Bronchial smooth muscle cell (primary cell): ENCODE results near the gene CSDE1. TPM values are rescaled to one million over a fixed set of nuclear protein-coding genes. Genes with fewer than 3 reads are reported as not detected.

Experiments used
- total RNA-seq: library from RNA; depleted of rRNA; stranded (reverse); fragments of >200 nt; gene quantifications from 2 replicates; pipeline ENCODE4 v1.2.1, GENCODE V29; 2014

The CSDE1 gene
- 978 and 1,876 TPM in 2 replicates for total RNA-seq

DNA sequence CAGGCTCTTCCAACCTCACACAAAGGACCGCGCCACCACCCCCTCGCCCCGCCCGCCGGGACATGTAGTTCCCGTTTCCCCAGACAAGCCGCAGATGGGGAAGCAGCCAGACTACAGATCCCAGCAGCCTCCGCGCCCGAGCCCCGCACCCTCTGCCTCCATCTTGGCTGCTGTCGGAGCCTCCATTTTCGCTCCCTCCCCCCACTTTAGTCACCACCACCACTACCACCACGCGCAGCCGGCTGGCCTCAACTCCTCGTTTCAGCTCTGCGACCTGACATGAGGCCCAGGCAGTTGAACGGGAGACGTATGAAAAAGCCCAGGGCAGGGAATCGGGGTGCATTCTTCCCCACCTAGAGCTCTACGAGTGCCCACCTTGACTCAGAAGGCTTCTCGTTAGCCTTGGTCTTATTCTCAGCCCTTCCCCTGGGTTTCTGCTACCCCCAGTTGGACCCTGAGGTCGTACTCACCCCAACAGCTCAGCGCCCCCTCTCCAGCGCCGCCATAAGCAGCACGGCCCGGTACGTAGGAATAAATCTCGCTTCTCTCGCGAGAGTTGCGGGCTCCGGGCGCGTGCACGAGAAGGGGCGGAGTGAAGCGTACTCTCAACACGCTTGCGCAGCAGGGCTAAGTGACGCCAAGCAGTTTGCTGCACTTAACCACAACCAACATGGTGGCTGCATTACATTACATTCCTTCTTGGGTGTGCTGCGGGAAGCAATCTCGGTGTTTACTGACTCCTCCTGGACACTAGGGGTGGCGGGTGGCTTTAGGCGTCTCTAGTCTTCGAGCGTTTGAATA is at the start of gene CSDE1:
Gene CSDE1, minus strand, starts transcription at position 530 of the 801 bp plus-strand sequence. CDS start 18,094 bp downstream, outside the sequence.

DNA sequence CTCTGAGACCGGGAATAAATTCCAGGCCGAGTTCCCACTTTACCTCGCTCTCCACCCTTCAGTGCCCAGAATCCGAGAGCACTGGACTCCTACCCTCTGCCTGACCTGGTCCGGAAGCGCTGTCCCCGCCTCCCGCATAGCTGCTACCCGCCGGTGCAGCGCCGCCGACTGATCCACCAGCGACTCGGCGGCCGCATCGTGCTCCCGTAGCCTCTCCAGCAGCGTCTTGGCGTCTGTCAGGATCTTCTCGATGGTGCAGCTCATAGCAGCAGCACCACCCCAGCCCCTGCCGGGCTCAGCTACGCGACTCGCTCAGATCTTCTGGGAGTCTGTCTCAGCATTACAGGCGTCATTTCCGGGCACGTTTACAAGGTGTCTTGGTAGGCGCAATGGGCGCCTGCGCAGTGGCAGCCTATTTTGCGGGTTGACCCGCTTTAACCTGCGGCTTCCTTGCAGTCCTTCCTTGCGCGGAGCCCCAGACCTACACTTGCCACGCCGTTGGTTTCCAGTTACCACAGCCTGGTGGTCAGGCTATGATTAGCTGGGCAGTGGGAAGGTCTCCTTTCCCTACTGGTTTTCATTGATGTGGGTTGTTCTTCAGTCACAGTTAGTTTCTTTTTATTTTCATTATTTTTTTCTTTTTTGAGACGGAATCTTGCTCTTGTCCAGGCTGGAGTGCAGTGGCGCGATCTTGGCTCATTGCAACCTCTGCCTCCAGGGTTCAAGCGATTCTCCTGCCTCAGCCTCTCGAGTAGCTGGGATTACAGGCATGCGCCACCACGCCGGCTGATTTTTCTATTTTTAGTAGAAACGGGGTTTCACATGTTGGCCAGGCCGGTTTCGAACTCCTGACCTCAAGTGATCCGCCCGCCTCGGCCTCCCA is 22.8 kb upstream of the CSDE1 start, which contains the start of gene SIKE1:
Gene SIKE1, minus strand, starts transcription at position 342 of the 883 bp plus-strand sequence. Its CDS starts 78 bp downstream, at position 264.

DNA sequence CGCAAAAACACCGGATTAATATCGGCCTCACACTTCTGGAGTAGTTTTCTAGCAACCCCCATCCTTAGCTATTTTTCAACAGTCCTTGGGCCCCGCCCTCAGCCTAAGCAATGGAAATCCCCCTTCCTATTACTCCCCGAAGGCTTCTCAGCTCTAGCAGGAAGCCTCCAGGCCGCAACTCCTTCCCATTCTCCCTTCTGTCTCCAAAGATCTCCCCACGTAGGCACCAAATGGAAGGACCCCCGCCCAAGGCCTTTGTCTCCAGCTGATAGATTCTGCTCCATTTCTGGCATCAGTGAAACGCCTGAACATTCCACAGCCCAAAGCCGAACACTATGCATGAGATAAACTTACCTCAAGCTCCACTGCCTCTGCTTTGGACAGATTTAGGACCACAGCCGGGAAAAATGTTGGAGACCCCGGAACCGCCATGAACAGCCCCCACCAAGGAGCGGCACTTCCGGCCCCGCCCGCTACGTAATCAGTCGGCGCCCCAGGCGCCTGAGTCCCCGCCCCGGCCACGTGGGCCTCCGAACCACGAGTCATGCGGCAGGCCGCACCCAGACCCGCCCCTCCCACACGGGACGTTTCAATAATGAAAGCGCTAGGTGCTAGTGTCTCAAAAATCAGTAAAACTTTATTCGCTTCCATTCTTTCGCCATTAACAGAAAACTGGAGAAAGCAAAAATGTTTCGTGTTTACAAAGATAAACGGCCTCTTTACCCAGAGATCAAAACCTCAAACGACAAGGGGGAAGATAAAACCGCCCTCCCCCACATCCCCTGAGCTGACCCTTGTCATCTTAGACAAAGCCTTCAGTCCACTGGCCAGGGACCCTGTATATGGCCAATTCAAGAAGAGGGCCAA is 41.2 kb downstream of the CSDE1 start, which contains the start of gene NRAS:
Gene NRAS, minus strand, starts transcription at position 468 of the 867 bp plus-strand sequence. CDS start 611 bp downstream, outside the sequence.

DNA sequence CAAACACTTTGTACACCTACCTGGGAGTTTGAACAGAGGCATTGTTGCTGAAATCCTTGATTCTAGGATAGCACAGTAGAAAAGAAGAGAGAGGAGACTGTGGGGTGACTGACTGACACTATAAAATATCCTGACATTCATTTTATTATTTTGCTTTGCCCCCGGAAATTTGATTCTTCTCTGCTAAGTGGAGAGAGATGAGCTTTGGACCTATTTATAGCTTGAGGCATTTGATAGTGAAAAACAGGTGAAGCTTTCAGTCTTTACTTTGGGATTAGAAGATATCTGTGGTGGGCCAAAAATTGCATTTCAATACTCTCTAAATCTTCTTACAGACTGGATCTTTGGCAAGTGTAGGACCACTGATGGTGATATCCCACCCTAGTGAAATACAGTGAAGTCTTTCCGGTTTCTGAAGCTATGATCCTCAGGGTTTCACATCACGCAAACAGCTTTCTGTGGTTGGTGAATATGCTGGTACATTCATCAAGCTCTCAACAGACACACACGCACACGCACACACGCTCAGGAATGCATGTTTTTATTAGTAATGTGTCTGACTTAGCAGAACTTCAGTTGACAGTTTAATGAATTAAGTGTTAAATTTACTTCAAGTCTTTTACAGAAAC is 62.2 kb downstream of the CSDE1 start, which contains the start of gene AMPD1:
Gene AMPD1, minus strand, starts transcription at position 117 of the 629 bp plus-strand sequence. Its CDS starts 75 bp downstream, at position 42.

DNA sequence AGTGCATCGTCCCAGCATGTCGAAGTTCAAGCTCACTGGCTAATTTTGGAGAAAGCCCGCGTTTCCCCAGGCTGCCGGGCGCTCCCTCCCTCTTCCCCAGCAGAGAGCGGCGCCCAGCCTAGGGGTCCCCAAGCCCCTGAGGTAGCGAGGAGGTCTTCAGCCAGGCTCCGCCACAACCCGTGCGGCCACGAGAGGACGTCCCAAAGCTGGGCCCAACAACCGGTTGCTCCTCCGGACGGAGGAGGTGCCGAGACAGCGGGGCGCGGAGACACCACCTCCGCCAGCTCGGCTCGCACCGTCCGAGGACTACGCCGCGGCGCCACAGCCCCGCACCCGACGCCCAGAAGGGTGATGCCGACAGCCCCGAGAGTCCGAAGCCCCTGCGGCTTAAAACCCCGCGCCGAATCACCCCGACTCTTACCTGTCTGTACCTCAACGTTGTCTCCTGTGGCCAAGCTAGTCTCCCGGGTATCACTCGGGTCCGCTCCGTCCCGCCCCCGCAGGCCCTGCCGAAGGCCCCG is 88.2 kb downstream of the CSDE1 start, which contains the start of gene DENND2C:
Gene DENND2C, minus strand, starts transcription at position 488 of the 521 bp plus-strand sequence. CDS start 44,065 bp downstream, outside the sequence.

Other genes starting within 250 kb of the CSDE1 start
- 12.9 and 16.2 TPM in 2 replicates for gene TRIM33, start 246.8 kb downstream of the CSDE1 start, total RNA-seq
- 38.3 and 44.9 TPM in 2 replicates for gene BCAS2, start 176.4 kb downstream of the CSDE1 start, total RNA-seq
- gene DENND2C, start 87.9 kb downstream of the CSDE1 start, total RNA-seq = 1.5 and 3.0 TPM in 2 replicates
- not detected in 2 replicates for gene AMPD1, start 62.4 kb downstream of the CSDE1 start, total RNA-seq
- 18.8 and 28.8 TPM in 2 replicates for gene NRAS, start 41.2 kb downstream of the CSDE1 start, total RNA-seq
- 56.7 and 70.4 TPM in 2 replicates for gene SIKE1, start 22.7 kb upstream of the CSDE1 start, total RNA-seq
- gene SYCP1, start 96.9 kb upstream of the CSDE1 start, total RNA-seq = not detected in 2 replicates